ENCODE measurements around the gene GPSM1.

Gene GPSM1

DNA sequence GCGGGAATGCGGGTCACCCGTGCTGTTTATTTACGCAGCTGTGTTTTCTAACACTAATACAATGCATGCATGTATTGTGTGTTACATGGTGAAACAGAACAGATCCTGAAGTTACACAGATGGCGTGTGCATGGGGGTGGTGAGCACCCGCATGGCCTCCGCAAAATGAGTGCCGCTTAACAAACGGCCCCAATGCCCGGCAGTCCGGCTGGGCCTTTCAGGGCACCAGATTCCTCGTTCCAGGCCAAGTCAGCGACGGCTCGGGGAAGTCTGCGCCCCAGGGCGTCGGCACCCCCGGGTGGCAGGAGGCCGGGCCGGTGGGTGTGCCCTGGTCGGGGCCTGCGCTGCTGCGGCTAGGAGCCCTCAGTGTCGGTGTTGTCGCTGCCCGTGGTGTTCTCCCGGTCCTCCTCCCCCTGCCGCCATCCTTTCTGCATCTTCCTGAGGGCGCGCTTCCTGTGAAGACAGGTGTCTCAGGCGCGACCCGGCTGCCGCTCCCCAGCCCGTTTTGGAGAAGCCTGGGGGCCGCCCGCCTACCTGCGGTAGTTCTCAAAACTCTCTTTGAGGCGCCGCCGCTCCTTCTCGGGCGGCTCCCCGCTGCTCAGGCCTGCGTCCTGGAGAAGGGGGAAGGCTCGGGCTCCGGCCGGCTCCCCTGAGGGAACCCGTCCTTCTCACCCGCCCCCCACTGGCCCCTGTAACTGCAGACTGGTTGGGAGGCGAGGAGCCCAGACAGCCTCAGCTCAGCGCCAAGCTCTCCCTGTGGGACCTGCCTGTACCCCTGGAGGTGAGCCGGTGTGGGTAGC, 36.8 kb downstream of the GPSM1 start:
- DNase-seq: no peak

DNA sequence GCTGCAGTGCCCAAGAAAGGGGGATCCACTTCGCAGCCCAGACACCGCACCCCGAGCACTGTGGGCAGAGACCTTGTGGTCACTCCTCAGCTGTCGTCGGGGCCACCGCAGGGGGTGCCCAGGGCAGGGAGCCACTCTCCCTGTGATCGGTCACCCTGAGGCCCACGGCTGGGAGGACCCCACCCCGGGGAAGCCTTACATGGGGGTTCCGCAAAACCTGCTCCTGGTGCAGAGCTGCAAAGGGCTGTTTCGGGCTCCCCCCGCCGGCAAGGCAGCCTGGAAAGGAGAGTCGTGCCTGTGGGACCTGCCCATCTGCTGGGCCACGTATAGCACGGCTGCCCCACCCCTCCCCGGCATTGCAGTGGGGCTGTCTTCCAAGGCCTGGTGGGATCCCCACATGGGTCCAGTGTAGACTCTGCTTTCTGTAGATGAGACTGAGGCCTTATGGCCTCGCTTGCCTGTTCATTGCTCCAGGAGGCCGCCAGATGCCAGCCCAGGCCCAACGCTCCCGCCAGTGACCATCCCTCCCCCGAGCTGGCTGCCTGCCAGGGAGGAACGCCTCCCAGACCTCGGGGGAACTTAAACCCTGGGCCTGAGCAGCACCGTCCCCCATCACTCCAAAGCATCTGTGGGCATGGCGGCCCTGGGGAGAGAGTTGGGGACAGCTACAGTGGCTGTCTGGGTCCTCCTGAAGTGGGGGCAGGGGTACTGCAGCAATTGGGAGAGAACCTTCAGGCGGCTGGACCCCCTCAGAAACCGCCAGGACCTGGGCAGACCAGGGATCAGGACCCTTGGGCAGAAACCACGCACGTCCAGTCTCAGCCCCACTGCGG, 37.8 kb downstream of the GPSM1 start:
- DNase-seq: no peak

DNA sequence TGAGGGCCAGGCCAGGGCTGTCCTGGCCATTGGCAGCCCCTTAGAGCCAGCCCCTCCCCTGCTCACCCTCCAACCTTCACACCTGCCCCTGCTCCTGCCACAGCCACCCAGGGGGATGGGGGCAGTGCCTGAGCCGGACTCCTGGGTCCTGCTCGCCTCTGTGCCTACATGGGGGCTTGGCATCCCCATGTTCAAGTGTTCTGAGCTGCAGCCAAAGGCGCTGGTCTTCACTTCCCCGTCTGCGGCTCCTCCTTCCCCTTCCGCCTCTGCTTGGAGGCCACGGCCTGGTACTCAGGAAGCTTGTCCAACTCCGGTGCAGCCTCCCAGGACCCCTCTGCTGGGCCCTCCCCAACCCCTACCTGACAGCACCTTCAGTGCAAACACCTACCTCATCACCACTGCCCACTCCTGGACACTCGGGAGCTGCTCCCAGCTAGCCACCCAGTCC, 38.5 kb downstream of the GPSM1 start:
- DNase-seq: no peak

DNA sequence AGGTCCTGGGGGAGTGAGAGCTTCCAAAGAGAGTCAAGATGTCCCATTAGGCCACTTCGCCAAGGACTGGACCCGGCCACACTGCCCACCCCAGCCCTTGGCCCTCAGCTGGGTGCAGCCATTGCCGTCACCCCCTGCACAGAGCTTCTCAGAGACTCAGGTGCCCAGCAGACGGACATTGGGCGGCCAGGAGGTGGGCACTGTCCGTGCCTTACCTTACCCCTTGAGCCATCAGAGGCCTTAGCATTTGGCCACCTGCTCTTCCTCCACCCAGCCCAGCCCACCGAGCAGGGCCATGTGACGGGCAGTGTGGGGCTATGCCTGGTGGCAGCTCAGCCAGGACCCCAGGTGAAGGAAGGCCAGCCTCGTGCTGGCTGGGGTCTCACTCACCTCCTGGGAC, 39.5 kb downstream of the GPSM1 start:
- no peak for DNase-seq

DNA sequence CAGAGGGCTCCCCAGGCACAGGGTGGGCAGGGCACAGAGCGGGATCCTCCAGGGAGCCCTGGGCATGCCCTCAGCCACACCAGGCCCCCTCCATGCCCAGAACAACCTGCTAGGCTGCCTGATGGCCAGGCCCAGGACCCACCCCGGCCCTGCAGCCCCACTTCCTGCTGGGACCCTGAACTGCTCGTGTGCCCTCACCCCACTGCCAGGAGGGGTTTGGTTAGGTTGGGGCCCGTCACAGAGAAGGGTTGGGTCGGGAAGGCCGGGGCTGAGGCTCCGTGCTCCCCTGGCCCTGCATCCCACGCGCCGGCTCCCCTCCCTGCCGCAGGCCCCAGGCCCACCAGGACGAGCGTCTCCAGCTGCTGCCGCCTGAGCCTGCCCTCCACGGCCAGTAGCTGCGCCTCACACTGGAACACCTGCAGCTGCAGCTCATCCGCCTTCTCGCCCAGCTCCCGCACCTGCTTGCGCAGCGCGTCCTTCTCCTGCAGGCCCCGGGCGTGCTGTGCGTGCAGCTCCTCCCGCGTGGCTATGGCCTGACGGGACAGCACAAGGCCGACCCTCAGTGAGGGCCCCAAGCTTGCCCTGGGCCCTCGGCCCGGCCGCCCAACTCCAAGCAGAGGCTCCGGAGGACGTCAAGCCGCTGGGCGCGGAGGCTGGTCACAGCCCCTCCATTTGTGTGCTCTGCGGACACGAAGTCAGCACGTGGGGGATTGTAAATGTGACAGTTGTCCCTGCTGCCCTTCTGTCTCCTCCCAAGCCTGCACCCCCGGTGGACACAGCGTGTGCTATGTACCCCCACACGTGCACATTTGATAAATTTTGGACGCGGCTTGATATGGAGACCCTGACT, 40.2 kb downstream of the GPSM1 start:
- DNase-seq: no peak

GRCh38 chr9:136368190-136368589, 40.9 kb downstream of the GPSM1 start:
- DNase-seq: no peak

DNA sequence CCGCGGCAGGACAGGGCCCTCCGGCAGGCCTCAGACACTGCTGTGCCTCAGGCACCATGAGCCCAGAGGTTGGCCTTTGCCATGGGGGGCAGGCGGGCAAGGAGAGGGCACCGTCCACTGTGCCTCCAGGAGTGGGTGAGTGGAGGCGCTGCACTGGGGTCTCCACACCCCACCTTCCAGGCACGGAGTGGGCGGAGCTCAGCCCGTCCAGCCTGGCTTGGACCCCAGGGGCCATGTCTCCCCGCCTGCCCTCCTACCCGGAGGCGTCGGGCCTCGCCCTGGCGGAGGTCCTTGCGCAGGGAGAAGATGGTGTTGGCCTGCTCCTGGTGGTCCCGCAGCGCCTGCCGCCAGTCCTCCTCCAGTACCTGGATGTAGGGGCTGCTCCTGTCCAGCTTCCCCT, 42.7 kb downstream of the GPSM1 start:
- DNase-seq: no peak

DNA sequence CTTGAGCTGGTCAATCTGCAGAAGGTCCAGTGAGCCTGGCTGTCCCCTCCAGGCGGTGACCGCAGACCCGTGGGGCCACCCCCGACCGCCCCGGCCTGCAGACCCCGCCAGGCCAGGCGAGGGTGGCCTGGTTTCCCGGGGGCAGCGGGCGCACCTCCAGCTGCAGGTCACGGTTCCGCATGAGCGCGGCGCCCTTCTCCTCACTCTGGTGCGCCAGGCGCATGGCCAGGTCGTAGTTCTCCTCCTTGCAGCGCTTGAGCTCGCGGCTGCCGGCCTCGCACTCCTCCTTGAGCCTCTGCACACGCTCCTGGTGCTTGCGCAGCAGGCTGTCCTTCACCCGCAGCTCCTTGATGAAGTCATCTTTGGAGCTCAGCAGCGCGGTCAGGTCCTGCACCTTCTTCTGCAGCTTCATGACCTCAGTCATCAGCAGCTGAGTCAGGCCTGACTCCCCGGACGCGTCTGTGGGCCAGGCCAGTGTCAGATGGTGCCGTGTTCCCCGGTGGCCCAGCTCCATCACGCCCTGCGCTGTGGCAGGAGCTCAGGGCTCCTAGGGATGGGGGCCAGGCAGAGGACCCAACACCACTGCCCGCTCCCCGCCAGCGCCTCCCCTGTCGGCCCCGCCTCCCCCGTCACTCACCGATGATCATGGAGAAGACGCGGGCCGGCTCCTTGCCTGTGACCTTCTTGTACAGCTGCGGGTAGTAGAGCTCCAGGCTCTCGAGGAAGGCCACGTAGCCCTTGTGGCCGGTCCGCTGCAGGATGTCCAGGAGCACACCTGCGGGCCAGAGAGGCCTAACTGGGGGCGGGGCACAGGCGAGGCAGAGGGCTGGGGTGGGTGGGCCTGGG, 43.6 kb downstream of the GPSM1 start:
- DNase-seq: no peak

GRCh38 chr9:136371533-136371880, 44.2 kb downstream of the GPSM1 start:
- DNase-seq: no peak

DNA sequence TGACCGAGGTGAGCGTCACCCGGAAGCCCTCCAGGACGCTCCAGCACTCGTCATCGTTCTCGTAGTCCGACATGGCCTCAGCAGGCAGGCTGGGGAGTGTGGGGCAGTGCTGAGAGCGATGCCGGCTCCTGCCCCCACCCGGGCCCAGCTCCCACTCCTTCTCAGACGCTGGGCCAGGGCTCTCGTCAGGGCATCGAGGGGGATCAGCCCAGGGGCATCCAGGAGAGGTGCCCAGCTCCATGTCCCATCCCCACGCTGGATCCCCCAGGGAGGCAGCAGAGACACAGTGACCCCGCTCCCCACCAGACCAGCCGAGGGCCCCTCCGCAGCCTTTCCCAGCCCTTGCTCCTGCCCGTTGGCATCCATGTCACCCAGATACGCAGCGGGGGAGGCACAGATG, 44.7 kb downstream of the GPSM1 start:
- DNase-seq: no peak

DNA sequence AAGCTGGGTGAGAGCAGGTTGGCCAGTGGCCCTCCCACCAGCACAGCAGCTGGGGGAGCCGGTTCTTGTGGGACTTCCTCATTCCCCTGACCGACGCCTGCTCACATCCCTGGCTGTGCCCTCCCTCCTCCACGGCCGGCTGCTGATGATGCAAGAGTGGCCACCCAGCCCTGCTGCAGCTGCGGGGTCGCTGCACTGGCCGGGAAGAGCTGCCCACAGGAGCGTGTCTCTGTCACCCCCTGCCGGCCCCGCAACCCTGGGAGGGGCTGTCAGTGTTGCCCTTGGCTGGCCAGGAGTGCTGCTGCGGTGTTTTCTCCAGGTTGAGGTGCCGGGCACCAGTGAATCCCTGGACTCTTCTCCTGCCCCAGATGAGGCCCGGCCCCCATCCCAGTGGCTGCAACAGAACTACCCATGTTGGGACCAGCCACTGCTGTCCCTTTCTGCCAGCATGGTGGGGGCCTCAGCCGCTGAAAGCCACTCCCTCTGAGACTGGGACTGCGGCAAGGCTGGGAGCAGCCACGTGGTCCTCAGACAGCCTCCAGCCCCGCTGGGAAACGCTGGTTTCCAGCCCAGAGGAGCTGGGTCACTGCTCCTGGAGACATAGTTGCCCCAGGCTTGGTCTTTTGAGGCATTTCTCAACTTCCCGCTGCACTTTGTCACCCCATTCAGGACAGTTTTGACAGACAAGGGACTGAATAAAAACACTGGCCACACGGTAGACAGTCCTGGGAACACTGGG, 45.4 kb downstream of the GPSM1 start:
- DNase-seq: no peak

- no peak for DNase-seq
These were observed 46.2 kb downstream of the GPSM1 start, which contains the start of gene CARD9 for GRCh38 chr9:136373300-136374182. TSS of gene CARD9 (minus strand) at chr9:136373669. CDS start at chr9:136372078, 1,591 bp downstream.

- no peak for DNase-seq
These were observed 46.8 kb downstream of the GPSM1 start for GRCh38 chr9:136374183-136374575.

GRCh38 chr9:136375096-136375495, 47.8 kb downstream of the GPSM1 start:
- no peak for DNase-seq

DNA sequence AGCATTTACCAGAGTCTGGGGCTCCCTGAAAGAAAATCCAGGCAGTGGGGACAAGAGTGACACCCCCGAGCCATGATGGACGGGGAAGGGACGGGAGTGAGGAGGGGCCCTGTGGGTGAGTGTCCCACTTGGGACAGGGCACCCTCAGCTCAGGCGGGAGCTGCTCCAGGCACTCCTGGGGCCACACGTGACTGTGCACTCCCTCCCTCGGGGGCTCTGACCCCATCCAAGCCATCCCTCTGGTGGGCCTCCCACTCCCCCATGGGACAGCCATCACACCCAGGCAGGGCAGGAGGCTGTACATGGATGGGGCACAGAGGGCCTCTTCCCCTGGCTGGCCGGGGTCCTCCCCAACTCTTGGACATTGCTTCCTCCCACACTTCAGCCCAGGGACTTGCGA, 49.1 kb downstream of the GPSM1 start:
- DNase-seq: no peak

DNA sequence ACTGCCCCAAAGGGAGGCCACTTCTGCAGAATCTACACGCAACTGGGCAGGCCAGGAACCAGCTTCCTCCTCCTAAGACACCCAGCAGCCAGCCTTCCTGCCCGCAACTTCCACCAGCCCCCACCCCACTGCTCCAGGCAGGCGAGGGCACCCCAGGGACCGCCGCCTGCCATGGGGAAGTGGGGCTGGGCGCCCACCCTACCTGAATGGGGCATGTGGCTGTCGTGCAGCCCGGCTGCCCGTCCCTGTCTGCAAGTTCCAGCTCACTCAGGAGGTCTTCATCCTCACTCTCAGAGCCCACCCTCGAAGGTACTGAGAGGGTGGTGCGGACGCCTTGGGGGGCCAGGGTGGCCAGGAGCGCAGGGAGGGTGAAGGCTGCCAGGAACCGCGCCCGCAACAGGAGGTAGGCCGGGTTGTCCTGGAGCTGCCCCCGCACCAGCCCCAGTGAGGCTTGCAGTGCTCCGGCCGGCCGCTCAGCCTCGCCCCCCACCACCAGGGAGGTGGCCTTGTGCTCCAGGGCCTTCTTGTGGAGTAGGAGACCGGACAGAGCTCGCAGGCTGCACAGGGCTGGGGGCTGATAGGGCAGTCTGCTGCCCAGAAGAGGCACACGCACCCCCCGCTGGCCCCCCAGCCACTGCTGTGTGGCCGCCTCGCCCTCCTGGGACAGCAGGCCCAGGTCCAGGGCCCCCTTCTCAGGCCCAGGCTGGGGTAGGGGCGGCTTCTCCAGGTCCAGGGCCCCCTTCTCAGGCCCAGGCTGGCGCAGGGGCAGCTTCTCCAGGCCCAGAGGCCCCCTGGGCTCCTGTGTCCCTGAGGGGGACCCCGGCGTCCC, 50.2 kb downstream of the GPSM1 start:
- no peak for DNase-seq

DNA sequence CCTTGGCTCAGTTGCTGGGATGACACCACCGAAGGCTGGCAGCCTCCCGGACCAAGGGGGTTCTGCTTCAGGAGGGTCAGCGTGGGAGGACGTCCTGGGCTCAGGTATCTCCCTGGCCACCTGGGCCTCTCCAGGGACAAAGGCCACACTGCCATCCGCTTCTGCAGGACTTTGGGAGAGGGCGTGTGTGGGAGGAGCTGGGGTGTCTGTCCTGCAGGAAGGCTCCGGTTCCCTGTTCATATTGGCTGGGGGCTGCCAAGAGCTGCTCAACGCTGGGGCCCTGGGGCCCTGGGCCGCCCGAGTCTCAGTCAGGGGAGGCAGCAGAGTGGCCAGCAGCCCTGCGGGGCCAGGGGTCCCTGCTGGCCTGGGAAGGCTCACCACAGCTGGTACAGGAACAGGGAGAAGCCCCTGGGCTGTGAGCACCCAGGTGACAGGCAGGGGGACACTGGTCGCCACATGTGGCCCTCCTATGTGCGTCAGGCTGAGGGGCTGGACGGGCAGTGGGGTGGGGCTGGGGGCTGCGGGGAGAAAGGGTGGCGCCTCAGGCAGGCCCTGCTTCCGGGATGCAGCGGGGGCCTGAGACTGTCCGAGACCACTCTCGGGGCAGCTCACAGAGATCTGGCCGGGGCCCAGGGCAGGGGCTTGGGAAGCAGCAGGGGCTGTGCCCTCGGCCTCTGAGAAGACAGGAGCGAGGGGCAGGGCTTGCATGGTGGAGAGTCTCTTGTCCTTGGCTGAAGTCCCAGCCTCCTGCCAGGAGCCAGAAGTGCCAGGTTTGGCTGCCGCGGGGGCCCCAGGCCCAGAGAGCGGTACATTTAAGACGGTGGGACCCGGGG, 51.0 kb downstream of the GPSM1 start:
- DNase-seq: no peak

DNA sequence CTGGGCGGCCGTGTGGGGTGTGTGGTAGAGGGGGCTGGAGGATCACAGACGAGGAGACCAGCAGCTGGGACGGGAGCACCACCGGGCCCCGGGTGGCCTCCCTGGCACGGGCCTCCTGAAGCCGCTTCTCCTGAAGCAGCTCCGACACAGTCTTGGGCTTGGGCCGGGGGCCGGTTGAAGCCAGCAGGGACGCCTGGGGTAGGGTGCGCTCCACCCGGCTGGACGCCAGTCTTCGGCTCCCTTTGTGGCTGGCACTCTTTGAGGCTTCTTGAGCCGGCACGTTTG, 51.6 kb downstream of the GPSM1 start:
- DNase-seq: no peak

DNA sequence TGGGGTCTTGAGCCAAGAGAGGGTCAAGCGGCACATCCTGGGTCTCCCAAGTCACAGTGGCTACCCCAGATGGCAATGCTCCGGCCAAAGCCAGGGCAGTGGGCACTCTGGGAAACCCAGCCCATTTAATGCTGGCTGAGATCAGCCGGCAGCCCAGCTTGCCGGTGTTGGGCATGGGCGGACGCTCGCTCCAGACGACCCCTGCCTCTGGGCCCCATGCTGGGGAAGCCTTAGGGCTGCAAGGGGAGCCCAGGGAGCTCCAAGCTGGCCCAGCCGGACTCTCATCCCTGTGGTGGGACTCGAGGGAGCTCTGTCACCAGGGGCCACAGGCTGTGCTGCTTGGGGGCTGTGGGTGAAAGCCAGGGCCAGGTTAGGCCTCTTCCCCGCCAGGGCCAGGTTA, 52.1 kb downstream of the GPSM1 start:
- DNase-seq: no peak

Data from NCI-H2081 treated with DMSO at 0.1 percent for 48 hours (cell line).